Endothelial cell of umbilical vein (primary cell): ENCODE data around the gene LMF2. TPM values are rescaled to one million over a fixed set of nuclear protein-coding genes. Genes with fewer than 3 reads are reported as not detected.

ENCODE experiments used
- BruUV-seq: library from RNA; stranded (reverse); fragments of 400-500 nt; replicated peaks from 2 replicates; lab custom pipeline; 2021; lab: Mats Ljungman, UMichigan
- CTCF ChIA-PET: fragments of 300-600, 350-600 bp; sonication (Branson Sonifier 250); formaldehyde crosslinking; loops from one replicate; lab custom pipeline; 2021; ENCODE audit warnings: antibody characterized with exemption, inconsistent platforms; lab: Charles Lee
- POLR2A ChIA-PET: fragments of 300-600, 350-600 bp; sonication (Branson Sonifier 250); formaldehyde crosslinking; loops from one replicate; lab custom pipeline; 2021; ENCODE audit warnings: antibody characterized with exemption, inconsistent platforms; lab: Charles Lee
- DNase-seq: peaks from one replicate; pipeline ENCODE4 v3.0.0-alpha.2; 2011; ENCODE audit warnings: low read depth, low spot score
- FAIRE-seq: peaks from 2 replicates; lab custom pipeline; 2011; peaks lifted over from hg19 to GRCh38; lab: Jason Lieb, UNC
- H2AFZ ChIP-seq: 2 replicates; pipeline ENCODE4 v1.6.0; 2012; ENCODE audit warnings: low read depth, low read length, control low read depth, inconsistent platforms
- H3K27ac ChIP-seq: 2 replicates; pipeline ENCODE4 v1.5.1; 2011; ENCODE audit warnings: low read depth, mild to moderate bottlenecking, control low read depth, low read length, moderate library complexity; ENCODE audit not compliant: insufficient read depth
- H3K27me3 ChIP-seq, 2 experiments: 2 replicates each; pipeline versions ENCODE4 v1.6.0 to v1.6.1; 2011; ENCODE audit warnings: low read length in 2 of 2, mixed read lengths in 1 of 2; ENCODE audit not compliant: control insufficient read depth in 2 of 2, insufficient read depth in 2 of 2
- H3K36me3 ChIP-seq, 2 experiments: 2 replicates in 1 of 2; 3 replicates in 1 of 2; pipeline ENCODE4 v1.5.1; 2011; ENCODE audit warnings: low read length in 2 of 2, mild to moderate bottlenecking in 1 of 2, moderate library complexity in 1 of 2; ENCODE audit not compliant: control insufficient read depth in 2 of 2, insufficient read depth in 2 of 2; ENCODE audit errors: extremely low read depth in 1 of 2
- H3K4me1 ChIP-seq: 3 replicates; pipeline ENCODE4 v1.5.1; 2011; ENCODE audit warnings: mild to moderate bottlenecking, low read length; ENCODE audit not compliant: control insufficient read depth, insufficient read depth; ENCODE audit errors: extremely low read depth
- H3K4me2 ChIP-seq: 2 replicates; pipeline ENCODE4 v1.6.1; 2011; ENCODE audit warnings: low read length, control low read depth, mixed read lengths; ENCODE audit not compliant: insufficient read depth
- H3K4me3 ChIP-seq, 3 experiments: fragments of 200-600 bp in 1 of 3; sonication (generic), shearing (Covaris generic) in 1 of 3; replicated peaks in 1 of 3; 2 replicates each; pipeline ENCODE4 v1.5.1; 2011 to 2016; ENCODE audit warnings: control low read depth in 3 of 3, low read length in 3 of 3, mild to moderate bottlenecking in 2 of 3, inconsistent platforms in 1 of 3, low read depth in 1 of 3, moderate library complexity in 1 of 3; ENCODE audit not compliant: insufficient read depth in 1 of 3
- H3K79me2 ChIP-seq: 2 replicates; pipeline ENCODE4 v1.6.0; 2012; ENCODE audit warnings: low read length, inconsistent platforms; ENCODE audit not compliant: control insufficient read depth, insufficient read depth
- H3K9ac ChIP-seq: replicated peaks from 2 replicates; pipeline ENCODE3; 2011; ENCODE audit warnings: low read length, control low read depth; ENCODE audit not compliant: insufficient read depth; ENCODE audit errors: extremely low read depth
- H3K9me1 ChIP-seq: replicated peaks from 3 replicates; pipeline ENCODE4 v1.6.0; 2011; ENCODE audit warnings: mild to moderate bottlenecking, low read length; ENCODE audit not compliant: control insufficient read depth, insufficient read depth; ENCODE audit errors: extremely low read depth
- H3K9me3 ChIP-seq: replicated peaks from 2 replicates; pipeline ENCODE4 v1.5.1; 2012; ENCODE audit warnings: low read length, inconsistent platforms; ENCODE audit not compliant: control insufficient read depth, insufficient read depth
- H4K20me1 ChIP-seq: replicated peaks from 2 replicates; pipeline ENCODE3; 2011; ENCODE audit warnings: mild to moderate bottlenecking, low read length; ENCODE audit not compliant: control insufficient read depth, insufficient read depth; ENCODE audit errors: extremely low read depth
- EZH2 ChIP-seq: IDR thresholded peaks from 2 replicates; pipeline ENCODE4 v1.6.1; 2012; ENCODE audit warnings: borderline replicate concordance, low read depth, mild to moderate bottlenecking, moderate library complexity, low read length, inconsistent platforms; ENCODE audit not compliant: severe bottlenecking
- JUN ChIP-seq: IDR thresholded peaks from 2 replicates; pipeline ENCODE4 v1.6.1; 2011; ENCODE audit warnings: borderline replicate concordance, low read depth; ENCODE audit not compliant: insufficient read length, insufficient read depth
- MAX ChIP-seq: IDR thresholded peaks from 2 replicates; pipeline ENCODE4 v1.6.1; 2011; ENCODE audit not compliant: insufficient read depth, insufficient read length
- MYC ChIP-seq: IDR thresholded peaks from one replicate; pipeline ENCODE4 v1.6.1; 2011; ENCODE audit warnings: mild to moderate bottlenecking, low read depth, low read length
- POLR2A ChIP-seq: IDR thresholded peaks from 2 replicates; pipeline ENCODE4 v1.6.1; 2012; ENCODE audit warnings: low read depth, mild to moderate bottlenecking, control low read depth, low read length
- POLR2AphosphoS5 ChIP-seq: IDR thresholded peaks from 2 replicates; pipeline ENCODE4 v1.6.1; 2012; ENCODE audit warnings: low read depth, mild to moderate bottlenecking, control low read depth, low read length, moderate library complexity; ENCODE audit not compliant: insufficient read depth
- dilution Hi-C: fragments of 300-500 bp; cut with MboI; formaldehyde crosslinking; loops from one replicate; pipeline ENCODE4 v1.15.0; 2019; ENCODE audit warnings: low sequenced_read_pairs; ENCODE audit not compliant: extremely low pct_ligation_motif_present
- intact Hi-C: fragments of 100-400 bp; cut with micrococcal nuclease; formaldehyde crosslinking; loops from one replicate; pipeline ENCODE4 v1.10.0; 2022
- polyA plus RNA-seq, 4 experiments: library from polyadenylated mRNA; depleted of rRNA in 3 of 4; stranded (reverse) in 3 of 4; unstranded in 1 of 4; fragments of >200 nt; gene quantifications; 2 replicates each; pipeline versions ENCODE4 v1.2.1 to v1.2.3, GENCODE V29; 2011 to 2012; ENCODE audit warnings: missing spikeins in 1 of 4
- total RNA-seq: library from RNA; stranded (reverse); gene quantifications from 2 replicates; pipeline ENCODE4 v1.2.3, GENCODE V29; 2021
- TF ChIP-seq, protein P1 (sequence below), 2 donors: IDR thresholded peaks; 1 replicate in 1 of 2; 2 replicates in 1 of 2; pipeline ENCODE4 v1.5.1; 2011; ENCODE audit warnings: low read length in 2 of 2, mild to moderate bottlenecking in 2 of 2, moderate library complexity in 2 of 2, control low read depth in 1 of 2, inconsistent platforms in 1 of 2, low read depth in 1 of 2; ENCODE audit not compliant: insufficient read depth in 1 of 2; ENCODE audit errors: extremely low read depth in 1 of 2

LMF2 gene
- total and polyA plus RNA-seq, 2 donors (not counting 3 experiments of a cell fraction or from before 2014, with no cell fraction given): 89.7 to 112 TPM

DNA sequence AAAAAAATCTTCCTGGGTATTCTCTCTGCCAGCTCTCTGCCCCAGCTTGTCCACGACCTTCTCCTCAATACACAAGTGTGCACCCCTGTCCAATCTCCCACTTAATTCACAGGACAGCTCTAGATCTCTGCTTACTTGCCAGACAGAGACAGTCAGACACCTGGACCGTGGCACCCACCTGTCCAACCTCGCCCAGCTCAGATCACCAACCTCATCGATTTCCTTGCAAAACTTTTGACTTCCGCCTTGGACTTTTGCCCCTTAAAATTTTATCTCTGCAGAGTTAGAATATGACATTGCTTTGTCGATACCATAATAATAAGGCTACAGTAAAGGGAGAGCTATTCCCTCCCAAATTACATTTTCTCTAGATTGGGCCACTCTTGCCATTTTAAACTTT, 10.4 kb downstream of the LMF2 start:
- Histone ChIP-seq H4K20me1 (no peaks in the 10 kb centered on the region), H3K4me3 (no peak overlapping the region), H3K36me3 (no peaks in the 10 kb centered on the region), H3K9me1 (no peaks in the 10 kb centered on the region), H3K27me3 (no peaks in the 10 kb centered on the region), H3K27ac (no peak overlapping the region), H3K79me2 (no peaks in the 10 kb centered on the region), H3K9me3 (no peaks in the 10 kb centered on the region), H3K9ac (no peak overlapping the region), H3K4me2 (no peak overlapping the region), H3K4me1 (no peaks in the 10 kb centered on the region), H2AFZ (no peak overlapping the region)
- POLR2A ChIA-PET: no interaction called here
- dilution Hi-C loops (no loop called here), intact Hi-C loops (loop anchor here (5.0 kb wide), 1 partner anchor 95 kb away; no protein-coding TSS in a partner anchor)
- TF ChIP-seq, protein P1, sequence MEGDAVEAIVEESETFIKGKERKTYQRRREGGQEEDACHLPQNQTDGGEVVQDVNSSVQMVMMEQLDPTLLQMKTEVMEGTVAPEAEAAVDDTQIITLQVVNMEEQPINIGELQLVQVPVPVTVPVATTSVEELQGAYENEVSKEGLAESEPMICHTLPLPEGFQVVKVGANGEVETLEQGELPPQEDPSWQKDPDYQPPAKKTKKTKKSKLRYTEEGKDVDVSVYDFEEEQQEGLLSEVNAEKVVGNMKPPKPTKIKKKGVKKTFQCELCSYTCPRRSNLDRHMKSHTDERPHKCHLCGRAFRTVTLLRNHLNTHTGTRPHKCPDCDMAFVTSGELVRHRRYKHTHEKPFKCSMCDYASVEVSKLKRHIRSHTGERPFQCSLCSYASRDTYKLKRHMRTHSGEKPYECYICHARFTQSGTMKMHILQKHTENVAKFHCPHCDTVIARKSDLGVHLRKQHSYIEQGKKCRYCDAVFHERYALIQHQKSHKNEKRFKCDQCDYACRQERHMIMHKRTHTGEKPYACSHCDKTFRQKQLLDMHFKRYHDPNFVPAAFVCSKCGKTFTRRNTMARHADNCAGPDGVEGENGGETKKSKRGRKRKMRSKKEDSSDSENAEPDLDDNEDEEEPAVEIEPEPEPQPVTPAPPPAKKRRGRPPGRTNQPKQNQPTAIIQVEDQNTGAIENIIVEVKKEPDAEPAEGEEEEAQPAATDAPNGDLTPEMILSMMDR (IDR thresholded peaks at IDR 0.05; ENCODE audit: extremely low read depth in 1 of 2, insufficient read depth in 1 of 2, low read depth in 1 of 2, low read length in 2 of 2): no peak
- no peak for TF ChIP-seq POLR2AphosphoS5
- no peak for TF ChIP-seq JUN
- TF ChIP-seq MYC: no peak
- no peak for TF ChIP-seq MAX
- no peak for TF ChIP-seq POLR2A
- no peak for TF ChIP-seq EZH2
- BruUV-seq: no TSS peak
- CTCF ChIA-PET: interaction anchor here (1.1 to 3.1 kb wide), 12 partner anchors 11 to 256 kb away, joined by 3 to 28 read pairs (median 7); partner anchors contain the start of genes LMF2, NCAPH2 and SCO2
- no peak for FAIRE-seq
- DNase-seq: no peak
